ENCODE data around the gene TREH.

DNA sequence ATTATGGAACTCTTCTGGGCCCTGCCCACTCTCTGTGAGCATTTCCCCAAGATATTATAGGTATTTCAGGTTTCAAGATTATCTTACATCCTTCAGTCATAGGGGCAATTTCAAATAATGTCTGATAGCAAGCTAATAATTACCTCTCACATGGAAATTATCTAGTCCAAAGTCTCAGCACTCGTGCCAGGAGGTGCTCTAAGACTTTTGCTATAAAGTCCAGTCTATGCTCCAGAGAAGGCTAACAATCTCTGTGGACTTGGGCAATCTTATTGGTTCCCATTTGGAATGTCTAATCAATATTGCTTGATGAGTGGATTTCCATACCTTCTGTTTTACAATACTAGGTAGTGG lies 5.4 kb downstream of the TREH start:
- TF ChIP-seq CTCF (conservative IDR thresholded peaks at IDR 0.05; ENCODE audit: low read length) = no peak
- TF ChIP-seq EZH2phosphoT487 (IDR thresholded peaks at IDR 0.05; ENCODE audit: borderline replicate concordance) = no peak

Data from Loucy (cell line).